OCI-LY1 (cell line): Measurements from ENCODE around the gene IFI27.

Experiments used
- H2AFZ ChIP-seq: fragments of 200-600 bp; sonication (generic), shearing (Covaris generic); 2 replicates; pipeline ENCODE4 v1.6.0; 2014; ENCODE audit warnings: antibody characterized with exemption, mild to moderate bottlenecking, low read length
- H3F3A ChIP-seq: fragments of 200-600 bp; sonication (generic), shearing (Covaris generic); 2 replicates; pipeline ENCODE4 v1.6.0; 2014; ENCODE audit warnings: mild to moderate bottlenecking, antibody characterized with exemption, low read length, moderate library complexity; ENCODE audit not compliant: insufficient read depth
- H3K27ac ChIP-seq: fragments of 200-600 bp; sonication (generic); 2 replicates; pipeline ENCODE4 v1.5.1; 2014; ENCODE audit warnings: low read length, mixed run types, mild to moderate bottlenecking, low read depth; ENCODE audit not compliant: poor library complexity, severe bottlenecking
- H3K27me3 ChIP-seq: fragments of 200-600 bp; sonication (generic); 2 replicates; pipeline ENCODE4 v1.6.0; 2014; ENCODE audit warnings: antibody characterized with exemption, mild to moderate bottlenecking, low read length, moderate library complexity; ENCODE audit not compliant: insufficient read depth
- H3K36me3 ChIP-seq: fragments of 200-600 bp; sonication (generic); 2 replicates; pipeline ENCODE4 v1.6.1; 2014; ENCODE audit warnings: mild to moderate bottlenecking, antibody characterized with exemption, low read length, moderate library complexity, mixed read lengths; ENCODE audit not compliant: insufficient read depth
- H3K4me1 ChIP-seq: fragments of 200-600 bp; sonication (generic); 2 replicates; pipeline ENCODE4 v1.5.1; 2014; ENCODE audit warnings: mild to moderate bottlenecking, low read length, moderate library complexity; ENCODE audit not compliant: insufficient read depth, severe bottlenecking
- H3K4me2 ChIP-seq: fragments of 200-600 bp; sonication (generic), shearing (Covaris generic); 2 replicates; pipeline ENCODE4 v1.6.1; 2014; ENCODE audit warnings: low read length
- H3K4me3 ChIP-seq: fragments of 200-600 bp; sonication (generic); 2 replicates; pipeline ENCODE4 v1.5.1; 2014; ENCODE audit warnings: low read length, low read depth, mild to moderate bottlenecking, mixed read lengths; ENCODE audit not compliant: poor library complexity, severe bottlenecking
- H3K79me2 ChIP-seq: fragments of 200-600 bp; shearing (Covaris generic); 2 replicates; pipeline ENCODE4 v1.6.1; 2016; ENCODE audit warnings: mixed run types, low read length, mixed read lengths; ENCODE audit not compliant: insufficient read depth
- H3K9ac ChIP-seq: fragments of 200-600 bp; sonication (generic), shearing (Covaris generic); 2 replicates; pipeline ENCODE4 v1.6.1; 2014; ENCODE audit warnings: mild to moderate bottlenecking, low read length, mixed read lengths
- H3K9me2 ChIP-seq: fragments of 200-600 bp; sonication (generic), shearing (Covaris generic); 2 replicates; pipeline ENCODE4 v1.6.1; 2014; ENCODE audit warnings: low read depth, mild to moderate bottlenecking, low read length, mixed read lengths
- H3K9me3 ChIP-seq: fragments of 200-600 bp; shearing (Covaris generic); 2 replicates; pipeline ENCODE4 v1.6.1; 2014; ENCODE audit warnings: low read length, mixed read lengths
- H4K20me1 ChIP-seq: fragments of 200-600 bp; sonication (generic), shearing (Covaris generic); 2 replicates; pipeline ENCODE4 v1.6.0; 2016; ENCODE audit warnings: mild to moderate bottlenecking, low read length; ENCODE audit not compliant: insufficient read depth
- CTCF ChIP-seq: fragments of 200-600 bp; sonication (generic), shearing (Covaris generic); IDR thresholded peaks from 2 replicates; pipeline ENCODE4 v1.5.1; 2017; ENCODE audit warnings: mild to moderate bottlenecking, antibody characterized with exemption, low read length, moderate library complexity, mixed read lengths
- EZH2 ChIP-seq: fragments of 200-600 bp; sonication (generic), shearing (Covaris generic); IDR thresholded peaks from 2 replicates; pipeline ENCODE4 v1.8.0; 2017; ENCODE audit warnings: borderline replicate concordance, mixed run types, mild to moderate bottlenecking, antibody characterized with exemption, low read length, moderate library complexity, mixed read lengths

The IFI27 gene

GRCh38 chr14:94139421-94139820 is 28.9 kb downstream of the IFI27 start:
- Histone ChIP-seq H3K4me2 (no peak overlapping the region), H3K27me3 (no peaks in the 10 kb centered on the region; the same call in 1 of the 2 replicates)

GRCh38 chr14:94142247-94142646 is 31.7 kb downstream of the IFI27 start:
- Histone ChIP-seq H3K79me2 (no peaks in the 10 kb centered on the region), H2AFZ (no peak overlapping the region), H4K20me1 (no peaks in the 10 kb centered on the region), H3K4me3 (no peak overlapping the region), H3K4me1 (peaks cover 7% of the 10 kb centered on the region), H3K4me2 (no peak overlapping the region), H3K27ac (no peak overlapping the region), H3K9ac (no peak overlapping the region), H3K27me3 (no peaks in the 10 kb centered on the region), H3K9me3 (no peaks in the 10 kb centered on the region), H3K36me3 (no peaks in the 10 kb centered on the region), H3F3A (no peaks in the 10 kb centered on the region), H3K9me2 (no peaks in the 10 kb centered on the region)
- TF ChIP-seq CTCF (no peak), EZH2 (no peak)

More at GRCh38 chr14:94139421-94139820, 28.9 kb downstream of the IFI27 start:
- H3K4me1 ChIP-seq = no peaks in the 10 kb centered on the region
- H2AFZ ChIP-seq = no peak overlapping the region
- H3K9me2 ChIP-seq = no peaks in the 10 kb centered on the region
- no peak overlapping the region for H3K9ac ChIP-seq
- no peaks in the 10 kb centered on the region for H4K20me1 ChIP-seq
- H3K79me2 ChIP-seq = no peaks in the 10 kb centered on the region
- H3K27ac ChIP-seq = no peak overlapping the region
- no peaks in the 10 kb centered on the region for H3K9me3 ChIP-seq
- no peaks in the 10 kb centered on the region for H3F3A ChIP-seq
- TF ChIP-seq EZH2 (no peak), CTCF (no peak)
- H3K4me3 ChIP-seq = no peak overlapping the region
- H3K36me3 ChIP-seq = no peaks in the 10 kb centered on the region

GRCh38 chr14:94142836-94143235 is 32.3 kb downstream of the IFI27 start:
- Histone ChIP-seq H3K4me2 (no peak overlapping the region), H2AFZ (no peak overlapping the region), H4K20me1 (no peaks in the 10 kb centered on the region), H3F3A (no peaks in the 10 kb centered on the region), H3K36me3 (no peaks in the 10 kb centered on the region), H3K27ac (no peak overlapping the region), H3K4me1 (peaks cover 7% of the 10 kb centered on the region), H3K9me3 (no peaks in the 10 kb centered on the region), H3K9me2 (no peaks in the 10 kb centered on the region), H3K79me2 (no peaks in the 10 kb centered on the region), H3K27me3 (no peaks in the 10 kb centered on the region), H3K9ac (no peak overlapping the region), H3K4me3 (no peak overlapping the region)
- no peak for TF ChIP-seq CTCF
- no peak for TF ChIP-seq EZH2
